ENCODE results near the gene POU6F2.

Gene POU6F2

GRCh38 chr7:39379416-39379815, 401.7 kb downstream of the POU6F2 start:
- H3K4me1 ChIP-seq (ENCODE audit: insufficient read depth, low read length, poor library complexity, severe bottlenecking), result no peaks in the 10 kb centered on the region
- no peaks in the 10 kb centered on the region for H3K36me3 ChIP-seq (ENCODE audit: insufficient read depth, low read length)
- no peaks in the 10 kb centered on the region for H3K9me2 ChIP-seq (replicated peaks; ENCODE audit: low read depth, low read length)
- H3K9me3 ChIP-seq (ENCODE audit: insufficient read depth, low read depth, low read length), result no peaks in the 10 kb centered on the region
- H3K79me2 ChIP-seq (ENCODE audit: insufficient read depth, low read length), result no peaks in the 10 kb centered on the region
- no peaks in the 10 kb centered on the region for H3F3A ChIP-seq (ENCODE audit: low read depth)
- no peaks in the 10 kb centered on the region for H4K20me1 ChIP-seq (ENCODE audit: insufficient read depth, low read length, poor library complexity, severe bottlenecking)
- H2AFZ ChIP-seq (ENCODE audit: low read length), result no peak overlapping the region
- no peak overlapping the region for H3K4me2 ChIP-seq (ENCODE audit: low read depth, low read length, poor library complexity, severe bottlenecking)
- TF ChIP-seq EZH2phosphoT487 (IDR thresholded peaks at IDR 0.05; ENCODE audit: borderline replicate concordance) (no peak), CTCF (conservative IDR thresholded peaks at IDR 0.05; ENCODE audit: low read length) (no peak)
- H3K4me3 ChIP-seq (ENCODE audit: low read length, poor library complexity, severe bottlenecking), result no peak overlapping the region
- H3K27me3 ChIP-seq (ENCODE audit: insufficient read depth, low read length, poor library complexity, severe bottlenecking), result no peaks in the 10 kb centered on the region
- H3K9ac ChIP-seq (ENCODE audit: low read depth, low read length, poor library complexity, severe bottlenecking), result no peak overlapping the region

GRCh38 chr7:39383136-39383535, 405.4 kb downstream of the POU6F2 start:
- no peaks in the 10 kb centered on the region for H3F3A ChIP-seq (ENCODE audit: low read depth)
- no peak overlapping the region for H3K4me3 ChIP-seq (ENCODE audit: low read length, poor library complexity, severe bottlenecking)
- H3K27me3 ChIP-seq (ENCODE audit: insufficient read depth, low read length, poor library complexity, severe bottlenecking), result no peaks in the 10 kb centered on the region
- H3K4me1 ChIP-seq (ENCODE audit: insufficient read depth, low read length, poor library complexity, severe bottlenecking), result no peaks in the 10 kb centered on the region
- no peaks in the 10 kb centered on the region for H3K79me2 ChIP-seq (ENCODE audit: insufficient read depth, low read length)
- no peak for TF ChIP-seq EZH2phosphoT487 (IDR thresholded peaks at IDR 0.05; ENCODE audit: borderline replicate concordance)
- no peak for TF ChIP-seq CTCF (conservative IDR thresholded peaks at IDR 0.05; ENCODE audit: low read length)
- H4K20me1 ChIP-seq (ENCODE audit: insufficient read depth, low read length, poor library complexity, severe bottlenecking), result no peaks in the 10 kb centered on the region
- no peak overlapping the region for H2AFZ ChIP-seq (ENCODE audit: low read length)
- H3K9me2 ChIP-seq (replicated peaks; ENCODE audit: low read depth, low read length), result no peaks in the 10 kb centered on the region
- no peaks in the 10 kb centered on the region for H3K9me3 ChIP-seq (ENCODE audit: insufficient read depth, low read depth, low read length)
- H3K9ac ChIP-seq (ENCODE audit: low read depth, low read length, poor library complexity, severe bottlenecking), result no peak overlapping the region
- H3K4me2 ChIP-seq (ENCODE audit: low read depth, low read length, poor library complexity, severe bottlenecking), result no peak overlapping the region
- H3K36me3 ChIP-seq (ENCODE audit: insufficient read depth, low read length), result no peaks in the 10 kb centered on the region

- Histone ChIP-seq H3K27me3 (ENCODE audit: insufficient read depth, low read length, poor library complexity, severe bottlenecking) (no peaks in the 10 kb centered on the region), H3K36me3 (ENCODE audit: insufficient read depth, low read length) (no peaks in the 10 kb centered on the region), H4K20me1 (ENCODE audit: insufficient read depth, low read length, poor library complexity, severe bottlenecking) (no peaks in the 10 kb centered on the region), H3K9ac (ENCODE audit: low read depth, low read length, poor library complexity, severe bottlenecking) (no peak overlapping the region), H3F3A (ENCODE audit: low read depth) (no peaks in the 10 kb centered on the region), H3K79me2 (ENCODE audit: insufficient read depth, low read length) (no peaks in the 10 kb centered on the region), H3K9me3 (ENCODE audit: insufficient read depth, low read depth, low read length) (no peaks in the 10 kb centered on the region), H2AFZ (ENCODE audit: low read length) (no peak overlapping the region), H3K4me1 (ENCODE audit: insufficient read depth, low read length, poor library complexity, severe bottlenecking) (no peaks in the 10 kb centered on the region), H3K9me2 (replicated peaks; ENCODE audit: low read depth, low read length) (no peaks in the 10 kb centered on the region), H3K4me3 (ENCODE audit: low read length, poor library complexity, severe bottlenecking) (no peak overlapping the region), H3K4me2 (ENCODE audit: low read depth, low read length, poor library complexity, severe bottlenecking) (no peak overlapping the region)
- TF ChIP-seq EZH2phosphoT487 (IDR thresholded peaks at IDR 0.05; ENCODE audit: borderline replicate concordance) (no peak), CTCF (conservative IDR thresholded peaks at IDR 0.05; ENCODE audit: low read length) (no peak)
These were observed 406.7 kb downstream of the POU6F2 start for GRCh38 chr7:39384386-39384785.

Measured in Loucy (cell line).